Transverse colon (tissue), 4 donors: ENCODE data around the gene ITGA3. TPM values are rescaled to one million over a fixed set of nuclear protein-coding genes. Genes with fewer than 3 reads are reported as not detected.

Experiments
- DNase-seq: peaks from one replicate; pipeline ENCODE4 v3.0.0-alpha.2; 2019
- H3K27ac ChIP-seq, 4 donors: fragments of 200-600 bp; sonication (generic); 2 replicates each; pipeline ENCODE4 v1.5.1; 2016 to 2018; ENCODE audit warnings: inconsistent platforms in 4 of 4
- H3K27me3 ChIP-seq: fragments of 200-600 bp; sonication (generic); 2 replicates; pipeline ENCODE4 v1.5.1; 2017; ENCODE audit warnings: inconsistent platforms
- H3K36me3 ChIP-seq, 4 donors: fragments of 200-600 bp; sonication (generic); 2 replicates each; pipeline ENCODE4 v1.5.1; 2017 to 2019; ENCODE audit warnings: inconsistent platforms in 4 of 4
- H3K4me1 ChIP-seq, 4 donors: fragments of 200-600 bp; sonication (generic); 2 replicates each; pipeline ENCODE4 v1.5.1; 2017 to 2020; ENCODE audit warnings: inconsistent platforms in 4 of 4
- H3K4me3 ChIP-seq, 4 donors: fragments of 200-600 bp; sonication (generic); 1 replicate in 1 of 4; 2 replicates in 3 of 4; pipeline versions ENCODE4 v1.5.1 to v1.6.1; 2017 to 2019; ENCODE audit warnings: inconsistent platforms in 4 of 4
- H3K9me3 ChIP-seq, 2 donors: fragments of 200-600 bp; sonication (generic); 2 replicates each; pipeline ENCODE4 v1.5.1; 2017 to 2019; ENCODE audit warnings: inconsistent platforms in 2 of 2
- CTCF ChIP-seq, 5 experiments: fragments of 200-600 bp in 3 of 5; fragments of 450-650 bp in 2 of 5; sonication (generic) in 3 of 5; IDR thresholded peaks; 1 replicate in 2 of 5; 2 replicates in 3 of 5; pipeline ENCODE4 v1.5.1; 2016 to 2017; ENCODE audit warnings: antibody characterized with exemption in 5 of 5, inconsistent platforms in 3 of 5, mild to moderate bottlenecking in 2 of 5, moderate library complexity in 1 of 5
- EP300 ChIP-seq: sonication (generic); formaldehyde crosslinking; IDR thresholded peaks from one replicate; pipeline ENCODE4 v1.6.1; 2017; ENCODE audit warnings: antibody characterized with exemption, low read depth
- POLR2A ChIP-seq: fragments of 450-650 bp; IDR thresholded peaks from one replicate; pipeline ENCODE4 v1.6.1; 2016; ENCODE audit warnings: antibody characterized with exemption, mild to moderate bottlenecking, moderate library complexity
- POLR2AphosphoS5 ChIP-seq, 3 donors: sonication (generic); formaldehyde crosslinking; IDR thresholded peaks; one replicate each; pipeline ENCODE4 v1.6.1; 2016; ENCODE audit warnings: antibody characterized with exemption in 3 of 3
- WGBS, 2 donors: methylation state at CpG; one replicate each; pipeline ENCODE4 v1.1.5; 2018; ENCODE audit warnings: low coverage in 1 of 2; 5-methylcytosine and 5-hydroxymethylcytosine counted together
- in situ Hi-C, 4 donors: fragments of 200-750 bp; cut with MboI; loops; one replicate each; pipeline versions ENCODE4 v1.15.0 to v1.15.1; 2017; ENCODE audit warnings: low sequenced_read_pairs in 3 of 4, low pct_ligation_motif_present in 1 of 4, low pct_unique_long_range_greater_than_20kb in 1 of 4
- intact Hi-C: fragments of 100-400 bp; cut with DNase I; formaldehyde crosslinking; loops from one replicate; pipeline ENCODE4 v1.15.1; 2023; ENCODE audit warnings: low total_unique reads
- total RNA-seq, 4 donors: library from RNA; depleted of rRNA; stranded (reverse); fragments of >200 nt; gene quantifications; one replicate each; pipeline ENCODE4 v1.1.0, GENCODE V29; 2016

The ITGA3 gene
- total RNA-seq, 4 donors from 2014 or later = 147 to 294 (median 171) TPM

GRCh38 chr17:50129728-50130558 lies 74.0 kb downstream of the ITGA3 start, which contains the start of gene SAMD14:
Gene SAMD14, minus strand, starts transcription at chr17:50130160. Its CDS starts 5,201 bp downstream, at chr17:50124959.
- TF ChIP-seq POLR2AphosphoS5 (IDR thresholded peaks at IDR 0.05) = no peak
- TF ChIP-seq POLR2A = no peak
- no peak for TF ChIP-seq EP300
- TF ChIP-seq CTCF (IDR thresholded peaks at IDR 0.05) = no peak
- H3K4me3 ChIP-seq = peak within 1 kb of the TSS; percentile 10 to 48 (median 34)
- WGBS, 2 donors = 2% methylated on average over 29 of the region's 84 CpGs; no CpG with 5 or more reads in 1 of the 2 donors
- in situ Hi-C loops (no loop called here), intact Hi-C loops (no loop called here)
- peaks cover 0 to 5% (median 0%) of the 10 kb centered on the region in 4 donors for H3K36me3 ChIP-seq
- DNase-seq = no peak
- peaks cover 32% of the 10 kb centered on the region for H3K27me3 ChIP-seq
- H3K9me3 ChIP-seq = no peaks in the 10 kb centered on the region
- H3K27ac ChIP-seq = peak within 1 kb of the TSS in 3 of 4 donors; percentile 1 to 15 (median 7)
- H3K4me1 ChIP-seq = peaks cover 10 to 47% (median 28%) of the 10 kb centered on the region in 4 donors

DNA sequence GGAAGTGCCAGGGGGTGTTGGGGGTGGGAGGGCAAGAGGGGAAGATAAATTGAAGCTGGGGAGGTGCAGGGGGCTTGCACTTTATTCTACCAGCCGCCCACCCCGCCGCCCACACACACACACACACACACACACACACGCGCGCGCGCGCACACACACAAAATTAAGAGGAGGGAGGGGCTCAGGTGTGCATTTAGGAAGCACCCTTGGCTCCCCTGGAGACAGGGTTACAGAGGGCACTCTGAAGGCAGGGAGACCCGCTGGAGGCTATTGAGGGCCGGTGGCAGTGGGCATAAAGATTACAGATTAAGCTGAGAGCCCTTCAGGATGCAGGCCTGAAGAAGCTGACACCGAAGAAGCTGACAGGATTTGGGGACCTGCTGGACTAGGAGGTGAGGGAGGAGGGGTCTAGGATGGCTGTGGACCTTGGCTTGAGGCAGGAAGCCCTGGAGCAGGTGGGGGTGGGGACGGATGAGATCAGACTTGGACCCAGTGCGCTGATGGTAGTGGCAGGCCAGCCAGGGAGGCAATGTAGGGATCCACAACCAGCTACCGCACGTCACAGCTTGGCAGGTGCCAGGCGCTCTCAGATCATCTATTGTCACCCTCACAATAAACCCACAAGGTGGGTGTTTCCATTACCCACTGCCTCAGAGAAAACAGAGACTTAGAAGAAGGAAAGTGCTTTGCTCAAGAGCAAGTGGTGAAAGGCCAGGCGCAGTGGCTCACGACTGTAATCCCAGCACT lies 74.8 kb downstream of the ITGA3 start:
- intact Hi-C loops = no loop called here
- Histone ChIP-seq H3K36me3 (peaks cover 0 to 11% (median 0%) of the 10 kb centered on the region in 4 donors), H3K27me3 (peaks cover 32% of the 10 kb centered on the region), H3K9me3 (no peaks in the 10 kb centered on the region), H3K4me3 (no peak overlapping the region), H3K4me1 (peaks cover 10 to 47% (median 28%) of the 10 kb centered on the region in 4 donors), H3K27ac (no peak overlapping the region)
- TF ChIP-seq CTCF (IDR thresholded peaks at IDR 0.05) (no peak), POLR2A (no peak), EP300 (no peak), POLR2AphosphoS5 (IDR thresholded peaks at IDR 0.05) (no peak)
- in situ Hi-C loops = no loop called here
- DNase-seq = no peak
- WGBS, 2 donors = 35 to 67% methylated on average over 3 to 19 of the region's 19 CpGs

GRCh38 chr17:50132104-50132794 lies 76.3 kb downstream of the ITGA3 start:
- no peak overlapping the region for H3K4me3 ChIP-seq
- DNase-seq = no peak
- TF ChIP-seq POLR2A (no peak), CTCF (IDR thresholded peaks at IDR 0.05) (no peak), POLR2AphosphoS5 (IDR thresholded peaks at IDR 0.05) (no peak), EP300 (no peak)
- WGBS, 2 donors = 78% methylated on average over 6 of the region's 6 CpGs; no CpG with 5 or more reads in 1 of the 2 donors
- in situ Hi-C loops (no loop called here), intact Hi-C loops (no loop called here)
- H3K27me3 ChIP-seq = peaks cover 31% of the 10 kb centered on the region
- peak overlapping the region in 1 of 4 donors; percentile 22 for H3K27ac ChIP-seq
- H3K4me1 ChIP-seq = peaks cover 10 to 47% (median 28%) of the 10 kb centered on the region in 4 donors
- H3K9me3 ChIP-seq = no peaks in the 10 kb centered on the region
- H3K36me3 ChIP-seq = peaks cover 0 to 20% (median 0%) of the 10 kb centered on the region in 4 donors
